KG1 (cell line): ENCODE results near the gene CTXN1.
"Not testable (repeated sequence)": the region's sequence is repeated elsewhere in the genome, so short reads cannot be mapped to it uniquely, and the experiment has no call there.

Experiments
- DNase-seq: peaks from one replicate; lab custom pipeline; 2025; lab: John Stamatoyannopoulos, UW

The CTXN1 gene

DNA sequence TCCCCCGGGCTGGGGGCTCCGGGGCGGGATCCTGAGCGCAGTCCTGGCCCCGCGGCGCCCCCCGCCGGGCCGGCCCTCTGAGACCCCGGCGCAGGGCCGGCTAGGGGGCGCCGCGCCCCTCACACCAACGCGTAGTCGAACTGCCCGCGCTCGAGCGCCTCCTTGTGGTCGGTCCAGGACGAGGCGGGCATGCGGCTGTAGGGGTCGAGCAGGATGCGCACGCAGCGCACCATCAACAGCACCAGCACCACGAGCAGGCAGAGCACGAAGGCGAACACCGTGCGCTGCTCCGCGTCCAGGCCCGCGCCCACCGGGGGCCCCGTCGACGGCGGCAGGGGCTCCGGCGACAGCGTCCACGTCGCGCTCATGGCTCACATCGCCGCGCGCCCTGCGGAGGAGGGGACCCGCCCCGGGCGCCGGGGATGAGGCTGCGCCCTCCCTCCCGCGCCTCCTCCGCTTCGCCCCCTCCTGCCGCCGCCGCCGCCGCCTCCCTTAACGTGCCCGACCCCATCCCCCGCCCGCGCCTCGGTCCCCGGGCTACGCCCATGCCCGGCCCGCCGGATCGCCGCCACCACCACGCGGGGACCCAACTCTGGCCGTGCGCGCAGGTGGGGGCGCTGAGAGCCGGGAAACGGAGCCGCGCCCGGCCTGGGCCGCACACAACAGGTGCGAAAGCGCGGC, 624 bp downstream of the CTXN1 start:
- DNase-seq, result peak; percentile 27

DNA sequence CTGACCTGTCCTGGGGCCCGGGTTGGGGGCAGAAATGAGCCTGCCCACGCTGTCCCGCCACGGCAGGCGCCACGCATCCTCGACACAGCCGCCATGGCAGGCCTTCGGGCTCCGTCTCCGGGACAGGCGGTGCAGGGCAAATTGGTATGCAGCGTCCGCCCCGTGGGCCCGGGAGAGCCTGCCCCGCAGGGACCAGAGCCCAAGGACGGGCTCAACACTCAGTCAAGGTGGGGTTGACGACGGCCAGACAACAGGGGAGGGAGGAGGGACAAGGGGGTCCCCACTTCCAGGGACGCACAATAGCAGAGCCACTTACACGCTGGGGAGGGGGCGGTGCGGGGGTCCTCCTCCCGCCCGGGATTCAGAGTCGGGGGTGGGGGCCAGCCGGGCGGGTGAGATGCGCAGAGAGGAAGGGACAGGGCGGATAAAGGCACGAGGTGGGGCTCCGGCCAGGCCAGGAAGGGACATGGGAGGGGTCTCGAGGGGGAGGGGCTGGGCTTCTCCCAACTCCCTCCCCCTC, 1.2 kb downstream of the CTXN1 start:
- DNase-seq, result no peak

GRCh38 chr19:7924241-7924640, 1.7 kb downstream of the CTXN1 start:
- no peak for DNase-seq

DNA sequence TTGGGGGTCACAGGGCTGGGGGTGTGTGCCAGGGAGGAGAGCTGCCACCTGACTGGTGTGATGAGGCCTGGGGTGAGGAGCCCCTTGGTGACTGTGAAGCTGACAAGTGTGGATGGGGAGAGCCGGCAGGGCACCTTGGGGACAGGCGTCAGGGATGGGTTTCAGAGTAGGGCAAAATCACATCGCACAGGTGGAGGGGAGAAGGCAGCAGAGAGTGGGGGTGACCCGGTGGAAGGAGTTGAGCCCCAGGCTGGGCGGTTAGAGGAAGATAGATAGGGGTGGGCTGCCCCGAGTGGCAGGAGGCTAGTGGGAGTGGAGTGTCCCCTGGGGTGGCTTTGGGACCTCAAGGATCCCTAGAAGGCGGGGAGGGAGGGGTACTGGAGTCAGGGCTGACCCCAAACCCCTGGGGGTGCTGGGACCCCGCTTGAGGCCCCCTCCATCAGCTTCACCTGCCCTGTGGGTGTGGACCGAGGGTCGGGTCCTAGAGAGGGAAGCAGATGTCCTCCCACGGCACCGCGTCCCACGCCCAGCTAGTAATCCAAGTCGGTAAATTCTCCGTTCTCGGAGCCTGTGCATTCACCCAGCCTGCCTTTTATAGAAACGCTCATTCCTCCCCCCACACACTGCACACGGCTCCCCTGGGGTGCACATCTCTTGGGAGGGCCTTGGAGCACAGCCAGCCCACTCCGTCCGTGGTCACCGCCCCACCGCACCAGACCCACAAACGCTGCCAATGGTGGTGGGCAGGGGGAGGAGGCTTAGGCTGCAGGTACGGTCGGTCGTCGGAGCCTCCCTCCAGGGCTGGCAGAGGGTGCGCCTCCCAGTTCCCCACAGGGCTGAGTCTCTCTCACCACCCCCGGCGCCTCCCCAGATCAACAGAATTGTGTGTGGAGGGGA, 2.4 kb downstream of the CTXN1 start:
- no peak for DNase-seq

DNA sequence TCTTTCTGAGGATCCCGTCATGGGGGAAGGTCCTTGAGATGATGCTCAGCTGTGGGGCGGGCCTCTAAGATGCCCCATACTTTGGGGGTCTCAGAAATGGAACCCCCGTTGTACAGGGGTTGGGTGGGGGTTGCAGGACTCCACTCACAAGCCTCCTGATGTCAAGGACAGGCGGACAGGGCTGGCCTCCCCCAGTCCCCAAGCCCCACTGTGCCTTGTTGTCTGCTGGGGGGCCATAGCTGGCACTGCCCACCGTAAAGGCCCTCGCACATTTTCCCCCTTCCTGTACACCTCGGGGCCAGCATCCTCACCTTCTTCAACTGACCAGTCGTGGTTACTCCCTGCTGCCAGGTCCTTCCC, 3.1 kb downstream of the CTXN1 start:
- no peak for DNase-seq

DNA sequence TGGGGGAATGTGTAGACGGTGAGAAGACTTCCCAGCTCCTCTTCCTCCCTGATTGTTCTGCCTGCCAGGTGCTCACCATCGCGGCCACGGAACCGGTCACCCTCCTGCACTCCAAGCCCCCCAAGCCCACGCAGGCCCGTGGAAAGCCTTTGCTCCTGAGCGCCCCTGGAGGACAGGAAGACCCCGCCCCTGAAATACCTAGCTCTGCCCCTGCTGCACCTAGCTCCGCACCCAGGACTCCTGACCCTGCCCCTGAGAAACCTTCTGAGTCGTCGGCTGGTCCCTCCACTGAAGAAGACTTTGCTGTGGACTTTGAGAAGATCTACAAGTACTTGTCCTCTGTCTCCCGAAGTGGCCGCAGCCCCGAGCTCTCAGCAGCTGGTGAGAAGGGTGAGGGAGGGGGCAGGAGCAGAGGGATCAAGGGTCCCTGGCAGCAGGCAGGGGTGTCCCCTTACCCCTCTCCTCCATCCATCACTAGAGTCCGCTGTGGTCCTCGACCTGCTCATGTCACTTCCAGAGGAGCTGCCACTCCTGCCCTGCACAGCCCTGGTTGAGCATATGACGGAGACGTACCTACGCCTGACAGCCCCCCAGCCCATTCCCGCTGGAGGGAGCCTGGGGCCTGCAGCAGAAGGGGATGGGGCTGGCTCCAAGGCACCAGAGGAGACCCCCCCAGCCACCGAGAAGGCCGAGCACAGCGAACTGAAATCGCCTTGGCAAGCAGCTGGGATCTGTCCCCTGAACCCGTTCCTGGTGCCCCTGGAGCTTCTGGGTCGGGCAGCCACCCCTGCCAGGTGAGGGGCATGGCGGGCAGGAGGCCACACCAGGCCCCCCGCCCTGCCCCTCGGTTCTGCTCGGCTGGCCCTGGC, 3.7 kb downstream of the CTXN1 start:
- DNase-seq, result no peak

DNA sequence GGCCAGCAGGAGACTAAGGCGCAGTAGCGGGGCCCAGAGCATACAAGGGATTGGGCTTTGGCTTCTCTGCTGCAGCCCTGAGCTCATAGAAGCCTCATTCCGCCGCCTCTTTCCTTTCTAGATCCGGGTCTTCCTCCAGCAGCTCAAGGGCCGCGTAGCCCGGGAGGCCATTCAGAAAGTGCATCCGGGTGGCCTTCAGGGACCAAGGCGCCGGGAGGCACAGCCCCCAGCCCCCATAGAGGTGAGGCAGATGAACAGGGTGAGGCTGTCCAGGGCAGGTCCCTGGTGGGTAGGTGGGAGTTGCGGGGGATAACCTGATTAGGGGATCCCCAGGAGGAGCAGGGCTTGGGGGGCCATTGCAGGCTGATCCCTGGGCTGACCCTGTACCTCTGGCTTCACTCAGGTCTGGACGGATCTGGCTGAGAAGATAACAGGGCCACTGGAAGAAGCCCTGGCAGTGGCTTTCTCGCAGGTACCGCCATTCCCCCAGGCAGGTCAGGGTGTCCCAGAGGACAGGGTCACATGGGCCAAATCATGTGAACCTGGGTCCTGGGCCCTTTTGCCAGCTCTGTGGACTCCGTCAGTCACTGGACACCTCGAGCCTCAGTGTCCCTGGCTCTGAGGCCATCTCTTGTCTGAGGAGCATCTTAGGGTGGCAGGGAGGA, 4.5 kb downstream of the CTXN1 start:
- no peak for DNase-seq

- DNase-seq, result peak; percentile 98
These were observed 5.2 kb downstream of the CTXN1 start for GRCh38 chr19:7920519-7921301.

DNA sequence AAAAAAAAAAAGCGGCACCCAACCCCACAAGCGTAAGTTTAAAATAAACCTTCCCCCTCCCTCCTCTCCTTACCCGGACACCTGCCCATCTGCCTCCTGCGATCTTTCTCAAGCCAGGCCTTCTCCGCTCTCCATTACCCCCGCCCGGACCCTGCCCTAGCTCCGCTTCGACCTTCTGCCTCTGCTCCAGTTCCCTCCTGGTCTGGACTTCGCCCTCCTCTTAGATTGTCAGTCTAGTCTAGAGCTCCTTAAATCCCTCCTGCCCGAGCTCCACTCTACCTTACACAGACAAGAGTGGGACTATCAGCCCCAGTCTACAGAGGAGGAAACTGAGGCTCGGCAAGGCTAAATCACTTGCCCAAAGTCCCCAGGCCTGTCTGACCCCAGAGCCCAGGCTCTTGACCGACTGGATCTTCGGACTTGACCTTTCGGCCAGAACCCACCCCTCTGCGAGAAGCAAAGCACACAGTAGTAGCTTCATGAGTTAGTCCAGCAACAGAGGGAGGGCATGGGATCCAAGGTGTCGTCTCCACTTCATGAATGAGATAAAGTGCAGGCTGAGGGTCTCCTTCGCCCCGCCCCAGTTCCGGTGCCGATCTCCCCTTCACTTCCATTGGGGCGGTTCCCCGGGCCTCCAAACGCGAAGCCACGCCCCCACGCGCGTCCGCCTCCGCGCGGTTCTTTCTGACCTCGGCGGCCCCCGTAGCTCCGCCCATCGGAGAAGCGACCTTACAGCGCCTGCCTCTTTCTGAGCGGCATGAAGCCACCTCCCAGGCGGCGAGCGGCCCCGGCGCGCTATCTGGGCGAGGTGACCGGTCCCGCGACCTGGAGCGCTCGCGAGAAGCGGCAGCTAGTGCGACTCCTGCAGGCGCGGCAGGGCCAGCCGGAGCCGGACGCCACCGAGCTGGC, 6.1 kb downstream of the CTXN1 start, which contains the start of gene SNAPC2:
Gene SNAPC2, plus strand, starts transcription at position 729 of the 909 bp plus-strand sequence. Its CDS starts 29 bp downstream, at position 758.
- peak; percentile 81 for DNase-seq

- no peak for DNase-seq
These were observed 7.1 kb downstream of the CTXN1 start for GRCh38 chr19:7918615-7919421.

GRCh38 chr19:7918062-7918614, 7.8 kb downstream of the CTXN1 start:
- not testable (repeated sequence) for DNase-seq

- DNase-seq, result peak; percentile 42
These were observed 8.5 kb downstream of the CTXN1 start for GRCh38 chr19:7917267-7918061.

DNA sequence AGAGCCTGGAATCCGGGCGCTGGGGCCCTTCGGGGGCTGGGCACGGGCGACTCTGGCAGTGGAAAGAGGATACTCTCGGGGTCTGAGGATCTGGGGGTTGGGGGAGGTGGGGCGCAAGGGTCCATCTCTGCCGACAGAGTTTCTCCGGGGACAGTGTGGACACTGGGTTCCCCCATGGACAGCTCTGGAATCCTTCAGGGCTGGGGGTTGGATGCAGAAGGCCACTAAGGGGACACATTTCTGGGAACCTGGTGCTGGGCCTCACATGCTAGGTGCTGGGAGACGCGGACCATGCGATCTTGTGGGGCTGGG, 9.0 kb downstream of the CTXN1 start:
- no peak for DNase-seq

- no peak for DNase-seq
These were observed 9.6 kb downstream of the CTXN1 start for GRCh38 chr19:7916103-7916954.

DNA sequence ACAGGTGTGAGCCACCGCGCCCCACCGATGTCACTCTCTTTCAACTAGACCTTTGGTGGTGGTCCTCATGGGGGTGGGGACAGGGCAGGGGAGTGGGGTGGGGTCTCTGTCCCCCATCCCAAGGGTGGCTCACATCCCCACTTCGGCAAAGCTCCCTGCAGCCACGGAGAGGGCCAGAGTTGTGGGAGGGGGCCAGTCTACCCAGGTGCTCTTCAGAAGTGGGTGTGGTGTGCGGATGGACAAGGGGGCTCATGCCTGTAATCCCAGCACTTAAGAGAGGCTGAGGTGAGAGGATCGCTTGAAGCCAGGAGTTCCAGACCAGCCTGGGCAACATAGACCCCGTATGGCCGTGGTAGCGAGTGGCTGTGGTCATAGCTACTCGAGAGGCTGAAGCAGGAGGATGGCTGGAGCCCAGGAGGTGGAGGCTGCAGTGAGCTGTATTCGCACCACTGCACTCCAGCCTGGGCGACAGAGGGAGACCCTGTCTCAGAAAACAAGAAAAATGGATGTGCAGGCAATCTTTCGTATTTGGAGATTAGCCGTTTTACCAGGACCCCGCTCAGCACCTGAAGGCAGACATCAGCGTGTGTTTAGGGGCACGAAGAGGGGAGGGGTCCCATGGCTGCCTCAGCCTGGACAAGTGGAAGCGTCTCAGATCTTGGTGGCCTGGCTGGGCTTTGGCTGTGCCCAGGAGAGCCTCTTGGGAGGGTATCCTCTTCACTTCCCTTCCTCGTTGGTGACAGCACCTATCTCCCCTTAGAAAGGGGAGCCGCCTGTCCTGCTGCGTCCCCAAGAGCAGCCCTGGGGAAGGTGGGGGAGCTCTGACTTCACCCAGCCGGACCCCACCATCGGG, 10.5 kb downstream of the CTXN1 start:
- DNase-seq, result no peak

GRCh38 chr19:7914598-7915045, 11.3 kb downstream of the CTXN1 start, which contains the start of gene TGFBR3L:
TSS of gene TGFBR3L (plus strand) at chr19:7914830.
- no peak for DNase-seq
